Neural cell (in vitro differentiated cells): ENCODE measurements around the gene GLRA1. TPM values are rescaled to one million over a fixed set of nuclear protein-coding genes. Genes with fewer than 3 reads are reported as not detected.

Source experiments
- H2AFZ ChIP-seq: fragments of 200-600, 300-800 bp; sonication (generic), shearing (Covaris generic); 2 replicates; pipeline ENCODE4 v1.6.0; 2014; ENCODE audit warnings: low read depth, mild to moderate bottlenecking, antibody characterized with exemption, low read length, moderate library complexity
- H3F3A ChIP-seq: fragments of 200-600 bp; shearing (Covaris generic); 2 replicates; pipeline ENCODE4 v1.6.1; 2016; ENCODE audit warnings: mild to moderate bottlenecking, moderate library complexity, mixed read lengths, antibody characterized with exemption, low read length; ENCODE audit not compliant: insufficient read depth, poor library complexity, severe bottlenecking
- H3K27ac ChIP-seq: fragments of 200-600, 300-800 bp; sonication (generic), shearing (Covaris generic); 2 replicates; pipeline ENCODE4 v1.5.1; 2014; ENCODE audit warnings: mild to moderate bottlenecking, low read length, moderate library complexity
- H3K27me3 ChIP-seq: fragments of 300-800, 200-600 bp; sonication (generic), shearing (Covaris generic); 2 replicates; pipeline ENCODE4 v1.6.0; 2014; ENCODE audit warnings: mild to moderate bottlenecking, low read depth, low read length, moderate library complexity; ENCODE audit not compliant: insufficient read depth
- H3K36me3 ChIP-seq: fragments of 300-800, 200-600 bp; sonication (generic), shearing (Covaris generic); 2 replicates; pipeline ENCODE4 v1.5.1; 2014; ENCODE audit warnings: mild to moderate bottlenecking, antibody characterized with exemption, low read length, moderate library complexity; ENCODE audit not compliant: insufficient read depth
- H3K4me2 ChIP-seq: fragments of 300-800, 200-600 bp; sonication (generic), shearing (Covaris generic); 2 replicates; pipeline ENCODE4 v1.6.0; 2014; ENCODE audit warnings: mild to moderate bottlenecking, low read length
- H3K4me3 ChIP-seq: fragments of 300-800, 200-600 bp; sonication (generic), shearing (Covaris generic); 2 replicates; pipeline ENCODE4 v1.5.1; 2014; ENCODE audit warnings: mild to moderate bottlenecking, low read length, moderate library complexity
- H3K79me2 ChIP-seq: fragments of 200-600 bp; shearing (Covaris generic); replicated peaks from 2 replicates; pipeline ENCODE4 v1.6.0; 2014; ENCODE audit warnings: mild to moderate bottlenecking, low read length, moderate library complexity; ENCODE audit not compliant: insufficient read depth
- H3K9ac ChIP-seq: fragments of 300-800, 200-600 bp; sonication (generic), shearing (Covaris generic); 2 replicates; pipeline ENCODE4 v1.6.1; 2016; ENCODE audit warnings: mild to moderate bottlenecking, low read length, mixed read lengths
- H3K9me2 ChIP-seq: fragments of 200-600 bp; shearing (Covaris generic); 2 replicates; pipeline ENCODE4 v1.6.1; 2016; ENCODE audit warnings: mild to moderate bottlenecking, low read length, mixed read lengths; ENCODE audit not compliant: insufficient read depth
- H3K9me3 ChIP-seq: fragments of 200-600, 300-800 bp; sonication (generic), shearing (Covaris generic); 2 replicates; pipeline ENCODE4 v1.6.1; 2016; ENCODE audit warnings: mild to moderate bottlenecking, mixed run types, low read length, moderate library complexity, mixed read lengths
- H4K20me1 ChIP-seq: fragments of 200-600 bp; shearing (Covaris generic); 2 replicates; pipeline ENCODE4 v1.6.1; 2016; ENCODE audit warnings: mild to moderate bottlenecking, mixed run types; ENCODE audit not compliant: insufficient read depth
- CTCF ChIP-seq: fragments of 450-650 bp; IDR thresholded peaks from 2 replicates; pipeline ENCODE4 v1.5.1; 2014; ENCODE audit warnings: antibody characterized with exemption, mild to moderate bottlenecking, moderate library complexity; ENCODE audit not compliant: poor library complexity, severe bottlenecking
- EP300 ChIP-seq: fragments of 450-650 bp; conservative IDR thresholded peaks from 2 replicates; pipeline ENCODE4 v1.6.1; 2014; ENCODE audit warnings: antibody characterized with exemption, mild to moderate bottlenecking, moderate library complexity; ENCODE audit not compliant: poor library complexity, severe bottlenecking
- EZH2 ChIP-seq: fragments of 200-600, 300-800 bp; shearing (Covaris generic), sonication (generic); IDR thresholded peaks from 2 replicates; pipeline ENCODE4 v1.6.1; 2014; ENCODE audit warnings: antibody characterized with exemption, low read length, borderline replicate concordance, mild to moderate bottlenecking; ENCODE audit not compliant: insufficient read depth, poor library complexity, severe bottlenecking
- MXI1 ChIP-seq: fragments of 450-650 bp; conservative IDR thresholded peaks from 2 replicates; pipeline ENCODE4 v1.6.1; 2014; ENCODE audit warnings: antibody characterized with exemption, mild to moderate bottlenecking; ENCODE audit not compliant: poor library complexity, severe bottlenecking
- POLR2AphosphoS5 ChIP-seq: IDR thresholded peaks from 2 replicates; pipeline ENCODE4 v1.6.1; 2012
- RAD21 ChIP-seq: fragments of 450-650 bp; conservative IDR thresholded peaks from 2 replicates; pipeline ENCODE4 v1.6.1; 2014; ENCODE audit warnings: antibody characterized with exemption, mild to moderate bottlenecking, moderate library complexity
- SMC3 ChIP-seq: fragments of 450-650 bp; conservative IDR thresholded peaks from 2 replicates; pipeline ENCODE4 v1.6.1; 2014; ENCODE audit warnings: antibody characterized with exemption, mild to moderate bottlenecking, moderate library complexity; ENCODE audit not compliant: poor library complexity
- TAF1 ChIP-seq: IDR thresholded peaks from 2 replicates; pipeline ENCODE4 v1.6.1; 2012; ENCODE audit warnings: low read depth
- polyA plus RNA-seq: library from polyadenylated mRNA; depleted of rRNA; stranded (reverse); fragments of >200 nt; gene quantifications from 2 replicates; pipeline ENCODE4 v1.2.3, GENCODE V29; 2014
- TF ChIP-seq, protein P1 (sequence below): IDR thresholded peaks from 2 replicates; pipeline ENCODE4 v1.6.1; 2012; ENCODE audit warnings: borderline replicate concordance

Gene GLRA1
- polyA plus RNA-seq, 1 donor from 2014 or later, result not detected

GRCh38 chr5:151805414-151806223 is 119.0 kb downstream of the GLRA1 start:
- Histone ChIP-seq H3K27me3 (no peaks in the 10 kb centered on the region), H3K4me2 (no peak overlapping the region), H4K20me1 (no peaks in the 10 kb centered on the region), H2AFZ (no peak overlapping the region), H3K9me3 (no peaks in the 10 kb centered on the region), H3K9me2 (no peaks in the 10 kb centered on the region), H3K9ac (no peak overlapping the region), H3K79me2 (no peaks in the 10 kb centered on the region), H3K4me3 (no peak overlapping the region), H3K27ac (no peak overlapping the region), H3F3A (no peaks in the 10 kb centered on the region), H3K36me3 (peaks cover 11% of the 10 kb centered on the region)
- TF ChIP-seq SMC3 (no peak), EP300 (no peak)

- H3K4me2 ChIP-seq, result no peak overlapping the region
- no peaks in the 10 kb centered on the region for H3K9me2 ChIP-seq
- peaks cover 14% of the 10 kb centered on the region for H3K36me3 ChIP-seq
- no peak overlapping the region for H3K27ac ChIP-seq
- TF ChIP-seq EZH2 (no peak), POLR2AphosphoS5 (no peak), RAD21 (no peak), TAF1 (no peak), EP300 (no peak), MXI1 (no peak), SMC3 (no peak), CTCF (no peak)
- TF ChIP-seq, protein P1, sequence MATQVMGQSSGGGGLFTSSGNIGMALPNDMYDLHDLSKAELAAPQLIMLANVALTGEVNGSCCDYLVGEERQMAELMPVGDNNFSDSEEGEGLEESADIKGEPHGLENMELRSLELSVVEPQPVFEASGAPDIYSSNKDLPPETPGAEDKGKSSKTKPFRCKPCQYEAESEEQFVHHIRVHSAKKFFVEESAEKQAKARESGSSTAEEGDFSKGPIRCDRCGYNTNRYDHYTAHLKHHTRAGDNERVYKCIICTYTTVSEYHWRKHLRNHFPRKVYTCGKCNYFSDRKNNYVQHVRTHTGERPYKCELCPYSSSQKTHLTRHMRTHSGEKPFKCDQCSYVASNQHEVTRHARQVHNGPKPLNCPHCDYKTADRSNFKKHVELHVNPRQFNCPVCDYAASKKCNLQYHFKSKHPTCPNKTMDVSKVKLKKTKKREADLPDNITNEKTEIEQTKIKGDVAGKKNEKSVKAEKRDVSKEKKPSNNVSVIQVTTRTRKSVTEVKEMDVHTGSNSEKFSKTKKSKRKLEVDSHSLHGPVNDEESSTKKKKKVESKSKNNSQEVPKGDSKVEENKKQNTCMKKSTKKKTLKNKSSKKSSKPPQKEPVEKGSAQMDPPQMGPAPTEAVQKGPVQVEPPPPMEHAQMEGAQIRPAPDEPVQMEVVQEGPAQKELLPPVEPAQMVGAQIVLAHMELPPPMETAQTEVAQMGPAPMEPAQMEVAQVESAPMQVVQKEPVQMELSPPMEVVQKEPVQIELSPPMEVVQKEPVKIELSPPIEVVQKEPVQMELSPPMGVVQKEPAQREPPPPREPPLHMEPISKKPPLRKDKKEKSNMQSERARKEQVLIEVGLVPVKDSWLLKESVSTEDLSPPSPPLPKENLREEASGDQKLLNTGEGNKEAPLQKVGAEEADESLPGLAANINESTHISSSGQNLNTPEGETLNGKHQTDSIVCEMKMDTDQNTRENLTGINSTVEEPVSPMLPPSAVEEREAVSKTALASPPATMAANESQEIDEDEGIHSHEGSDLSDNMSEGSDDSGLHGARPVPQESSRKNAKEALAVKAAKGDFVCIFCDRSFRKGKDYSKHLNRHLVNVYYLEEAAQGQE, result no peak
- H3F3A ChIP-seq, result no peaks in the 10 kb centered on the region
- H3K79me2 ChIP-seq, result no peaks in the 10 kb centered on the region
- H3K27me3 ChIP-seq, result no peaks in the 10 kb centered on the region
- H3K9ac ChIP-seq, result no peak overlapping the region
- H2AFZ ChIP-seq, result no peak overlapping the region
- H4K20me1 ChIP-seq, result no peaks in the 10 kb centered on the region
- no peaks in the 10 kb centered on the region for H3K9me3 ChIP-seq
- no peak overlapping the region for H3K4me3 ChIP-seq
These were observed 124.1 kb downstream of the GLRA1 start for GRCh38 chr5:151800532-151800931.
